Keratinocyte (primary cell): ENCODE measurements around the gene ADARB2. TPM values are rescaled to one million over a fixed set of nuclear protein-coding genes. Genes with fewer than 3 reads are reported as not detected.

Source experiments
- DNase-seq: peaks from one replicate; pipeline ENCODE4 v3.0.0-alpha.2; 2011; ENCODE audit warnings: low read depth, missing footprints, low spot score
- FAIRE-seq: peaks from 2 replicates; lab custom pipeline; 2011; peaks lifted over from hg19 to GRCh38; lab: Jason Lieb, UNC
- H2AFZ ChIP-seq: 2 replicates; pipeline ENCODE4 v1.6.0; 2012; ENCODE audit warnings: low read length, control low read depth, inconsistent platforms; ENCODE audit not compliant: control insufficient read depth
- H3K27ac ChIP-seq: 2 replicates; pipeline ENCODE4 v1.5.1; 2011; ENCODE audit warnings: low read length; ENCODE audit not compliant: control insufficient read depth, insufficient read depth
- H3K27me3 ChIP-seq: 3 replicates; pipeline ENCODE4 v1.6.0; 2011; ENCODE audit warnings: low read length; ENCODE audit not compliant: control insufficient read depth, insufficient read depth; ENCODE audit errors: extremely low read depth
- H3K36me3 ChIP-seq, 2 experiments: 2 replicates in 1 of 2; 3 replicates in 1 of 2; pipeline ENCODE4 v1.5.1; 2011; ENCODE audit warnings: low read length in 2 of 2, mild to moderate bottlenecking in 1 of 2; ENCODE audit not compliant: control insufficient read depth in 2 of 2, insufficient read depth in 2 of 2; ENCODE audit errors: extremely low read depth in 1 of 2
- H3K4me1 ChIP-seq: 3 replicates; pipeline ENCODE4 v1.5.1; 2011; ENCODE audit warnings: low read length; ENCODE audit not compliant: control insufficient read depth, insufficient read depth; ENCODE audit errors: extremely low read depth
- H3K4me2 ChIP-seq: 3 replicates; pipeline ENCODE4 v1.6.0; 2011; ENCODE audit warnings: low read depth, low read length; ENCODE audit not compliant: control insufficient read depth, insufficient read depth; ENCODE audit errors: extremely low read depth
- H3K4me3 ChIP-seq, 3 experiments: fragments of 200-600 bp in 1 of 3; sonication (generic) in 1 of 3; 2 replicates in 2 of 3; 3 replicates in 1 of 3; pipeline ENCODE4 v1.5.1; 2011 to 2016; ENCODE audit warnings: low read length in 3 of 3, mild to moderate bottlenecking in 3 of 3, control low read depth in 2 of 3, inconsistent platforms in 1 of 3, low read depth in 1 of 3, mixed read lengths in 1 of 3, mixed run types in 1 of 3, moderate library complexity in 1 of 3; ENCODE audit not compliant: control insufficient read depth in 2 of 3, insufficient read depth in 2 of 3; ENCODE audit errors: extremely low read depth in 1 of 3
- H3K79me2 ChIP-seq: 2 replicates; pipeline ENCODE4 v1.6.0; 2012; ENCODE audit warnings: low read length; ENCODE audit not compliant: control insufficient read depth, insufficient read depth
- H3K9ac ChIP-seq: 3 replicates; pipeline ENCODE4 v1.6.0; 2011; ENCODE audit warnings: low read length; ENCODE audit not compliant: control insufficient read depth, insufficient read depth; ENCODE audit errors: extremely low read depth
- H3K9me1 ChIP-seq: 3 replicates; pipeline ENCODE4 v1.6.0; 2011; ENCODE audit warnings: low read length; ENCODE audit not compliant: control insufficient read depth, insufficient read depth; ENCODE audit errors: extremely low read depth
- H3K9me3 ChIP-seq: 2 replicates; pipeline ENCODE4 v1.5.1; 2012; ENCODE audit warnings: low read depth, low read length; ENCODE audit not compliant: control insufficient read depth
- H4K20me1 ChIP-seq: 3 replicates; pipeline ENCODE4 v1.6.0; 2011; ENCODE audit warnings: low read length; ENCODE audit not compliant: control insufficient read depth, insufficient read depth; ENCODE audit errors: extremely low read depth
- CTCF ChIP-seq, 3 experiments: IDR thresholded peaks in 1 of 3; conservative IDR thresholded peaks in 1 of 3; optimal IDR thresholded peaks in 1 of 3; 2 replicates in 2 of 3; 3 replicates in 1 of 3; pipeline versions ENCODE3 to v1.5.1; 2011; ENCODE audit warnings: low read length in 3 of 3, mild to moderate bottlenecking in 3 of 3, moderate library complexity in 2 of 3, control low read depth in 1 of 3, inconsistent platforms in 1 of 3; ENCODE audit not compliant: insufficient read depth in 2 of 3; ENCODE audit errors: extremely low read depth in 1 of 3
- EZH2 ChIP-seq: IDR thresholded peaks from one replicate; pipeline ENCODE4 v1.6.1; 2012; ENCODE audit warnings: inconsistent platforms, mild to moderate bottlenecking, low read length, moderate library complexity
- dilution Hi-C: fragments of 300-500 bp; cut with MboI; formaldehyde crosslinking; loops from one replicate; pipeline ENCODE4 v1.7.0; 2020; ENCODE audit warnings: low sequenced_read_pairs; ENCODE audit not compliant: extremely low pct_ligation_motif_present
- polyA plus RNA-seq, 5 experiments: library from polyadenylated mRNA; depleted of rRNA in 3 of 5; stranded (reverse) in 3 of 5; stranded (forward) in 1 of 5; unstranded in 1 of 5; fragments of >200 nt; gene quantifications; 1 replicate in 1 of 5; 2 replicates in 3 of 5; 3 replicates in 1 of 5; pipeline versions ENCODE4 v1.2.1 to v1.2.3, GENCODE V29; 2011 to 2012; ENCODE audit warnings: missing spikeins in 2 of 5, low read depth in 1 of 5, low replicate concordance in 1 of 5

ADARB2 gene
- polyA plus RNA-seq, 1 donor (not counting 4 experiments of a cell fraction or from before 2014, with no cell fraction given): not detected

GRCh38 chr10:1292611-1293031 lies 444.7 kb downstream of the ADARB2 start:
- TF ChIP-seq EZH2 (no peak), CTCF (optimal IDR thresholded peaks at IDR 0.05 in 1 of 3, IDR thresholded peaks at IDR 0.05 in 1 of 3, conservative IDR thresholded peaks at IDR 0.05 in 1 of 3; ENCODE audit: extremely low read depth in 1 of 3, insufficient read depth in 2 of 3, low read length in 3 of 3) (no peak)
- H3K9ac ChIP-seq: no peak overlapping the region
- dilution Hi-C loops: no loop called here
- no peaks in the 10 kb centered on the region for H3K79me2 ChIP-seq
- no peak overlapping the region for H2AFZ ChIP-seq
- FAIRE-seq: no peak
- no peak for DNase-seq
- no peaks in the 10 kb centered on the region for H3K27me3 ChIP-seq
- H3K4me3 ChIP-seq: no peak overlapping the region
- no peaks in the 10 kb centered on the region for H3K9me3 ChIP-seq
- no peaks in the 10 kb centered on the region for H4K20me1 ChIP-seq
- no peak overlapping the region for H3K27ac ChIP-seq
- H3K4me2 ChIP-seq: no peak overlapping the region
- peaks cover 29% of the 10 kb centered on the region for H3K4me1 ChIP-seq
- H3K9me1 ChIP-seq: no peaks in the 10 kb centered on the region
- H3K36me3 ChIP-seq: no peaks in the 10 kb centered on the region

DNA sequence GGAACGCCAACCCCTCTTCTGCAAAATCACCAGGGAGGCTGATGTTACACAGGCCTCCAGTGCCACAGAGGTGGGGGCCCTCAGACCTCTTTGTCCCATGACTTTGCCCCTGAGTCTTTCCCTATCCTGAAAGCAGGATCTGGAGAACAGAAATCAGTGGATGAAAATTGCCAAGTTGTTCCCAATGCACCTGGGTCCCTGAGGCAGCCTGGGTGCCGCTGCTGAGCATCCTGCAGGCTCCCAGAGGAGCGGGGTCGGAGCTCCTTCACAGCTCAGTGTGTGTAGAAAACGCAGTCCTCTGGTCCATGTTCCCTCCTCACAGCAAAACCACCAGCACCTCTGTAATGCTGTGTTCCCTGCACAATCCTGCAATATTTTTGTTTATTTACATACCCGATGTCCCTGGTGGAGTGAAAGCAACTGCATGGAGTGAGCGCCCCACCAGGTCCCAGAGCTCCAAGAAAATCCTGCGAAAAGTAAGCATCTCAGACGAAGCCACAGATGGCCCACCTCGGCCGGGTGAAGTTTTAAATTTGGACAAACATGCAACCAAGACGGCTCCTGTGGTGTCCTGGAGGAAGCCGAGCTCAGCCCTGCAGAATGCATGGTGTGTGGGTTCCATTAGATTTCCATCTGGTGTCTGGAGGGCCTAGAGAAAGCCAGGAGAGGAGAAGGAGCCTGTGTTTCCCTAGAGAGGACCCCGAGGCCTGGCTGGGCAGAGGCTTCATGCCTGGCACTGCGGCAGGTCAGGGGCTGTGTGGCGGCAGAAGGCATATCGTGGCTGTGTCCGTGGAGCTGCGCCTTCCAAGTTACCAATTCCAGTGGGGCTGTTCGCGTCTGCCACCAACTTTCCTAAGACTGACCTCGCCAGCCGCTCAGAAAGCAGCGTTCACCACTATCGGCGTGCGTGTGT lies 445.9 kb downstream of the ADARB2 start:
- no peak overlapping the region for H3K27ac ChIP-seq
- H3K9me1 ChIP-seq: no peaks in the 10 kb centered on the region
- FAIRE-seq (no peak), DNase-seq (no peak)
- no peak overlapping the region for H3K4me2 ChIP-seq
- H3K36me3 ChIP-seq: no peaks in the 10 kb centered on the region
- no peaks in the 10 kb centered on the region for H4K20me1 ChIP-seq
- H3K9me3 ChIP-seq: no peaks in the 10 kb centered on the region
- dilution Hi-C loops: no loop called here
- no peak overlapping the region for H3K9ac ChIP-seq
- no peaks in the 10 kb centered on the region for H3K79me2 ChIP-seq
- no peak overlapping the region for H3K4me3 ChIP-seq
- H2AFZ ChIP-seq: no peak overlapping the region
- TF ChIP-seq CTCF (optimal IDR thresholded peaks at IDR 0.05 in 1 of 3, IDR thresholded peaks at IDR 0.05 in 1 of 3, conservative IDR thresholded peaks at IDR 0.05 in 1 of 3; ENCODE audit: extremely low read depth in 1 of 3, insufficient read depth in 2 of 3, low read length in 3 of 3) (no peak), EZH2 (no peak)
- H3K4me1 ChIP-seq: peaks cover 34% of the 10 kb centered on the region
- no peaks in the 10 kb centered on the region for H3K27me3 ChIP-seq
